GM18861 (cell line): ENCODE results near the gene TMEM72.

Source experiments
- ATAC-seq: cut with Tn5 transposase; IDR thresholded peaks from one replicate; pipeline ENCODE4 v1.9.1; 2021; ENCODE audit not compliant: unreplicated experiment

TMEM72 gene

GRCh38 chr10:44978570-44979280 lies 67.6 kb downstream of the TMEM72 start, which contains the start of gene DEPP1:
Gene DEPP1 (minus strand): TSS chr10:44978809. CDS start chr10:44978030, 779 bp downstream.
- ATAC-seq = no peak

- ATAC-seq = no peak
Measured at GRCh38 chr10:44979281-44980191, 68.4 kb downstream of the TMEM72 start.

- ATAC-seq = no peak
Measured at GRCh38 chr10:44980309-44981171, 69.4 kb downstream of the TMEM72 start.

- peak; percentile 59 for ATAC-seq
Measured at GRCh38 chr10:44981172-44982113, 70.3 kb downstream of the TMEM72 start.

- ATAC-seq = no peak
Measured at GRCh38 chr10:44982114-44982460, 71.0 kb downstream of the TMEM72 start.

- no peak for ATAC-seq
Measured at GRCh38 chr10:44982496-44982895, 71.4 kb downstream of the TMEM72 start.

- no peak for ATAC-seq
Measured at GRCh38 chr10:44983066-44983894, 72.1 kb downstream of the TMEM72 start.

GRCh38 chr10:44983895-44984278 lies 72.8 kb downstream of the TMEM72 start:
- ATAC-seq = no peak

GRCh38 chr10:44984671-44985101 lies 73.5 kb downstream of the TMEM72 start:
- no peak for ATAC-seq

GRCh38 chr10:44985175-44985681 lies 74.1 kb downstream of the TMEM72 start:
- no peak for ATAC-seq

GRCh38 chr10:44986179-44986578 lies 75.0 kb downstream of the TMEM72 start:
- no peak for ATAC-seq
